Activated T-helper 1 cell treated with anti-CD3 and anti-CD28 coated beads, Interleukin-12 subunit alpha, Interleukin-12 subunit beta, Interleukin-2, Interleukin-4 antibody, amounts not matched to agents 30 ng/mL and 10 ng/mL and 1 ng/mL, durations not matched to agents 14 hours and 24 hours and 36 hours (primary cell): ENCODE data around the gene IPO4. TPM values are rescaled to one million over a fixed set of nuclear protein-coding genes. Genes with fewer than 3 reads are reported as not detected.
A peak's percentile ranks its signal among the peaks of the same experiment; 100 is the strongest.

Experiments used
- DNase-seq: peaks from one replicate; pipeline ENCODE4 v3.0.0; 2021; ENCODE audit warnings: low spot score
- H3K27ac Mint-ChIP-seq: one replicate; pipeline ENCODE4 v1.8.0; 2021; ENCODE audit warnings: mild to moderate bottlenecking, mixed read lengths
- H3K27me3 Mint-ChIP-seq: one replicate; pipeline ENCODE4 v1.8.0; 2022; ENCODE audit warnings: mild to moderate bottlenecking, moderate library complexity, mixed read lengths; ENCODE audit not compliant: insufficient read depth
- H3K36me3 Mint-ChIP-seq: one replicate; pipeline ENCODE4 v1.8.0; 2021; ENCODE audit warnings: low read depth, mixed read lengths
- H3K4me1 Mint-ChIP-seq: one replicate; pipeline ENCODE4 v1.8.0; 2021; ENCODE audit warnings: low read depth, mixed read lengths
- H3K4me3 Mint-ChIP-seq: one replicate; pipeline ENCODE4 v1.8.0; 2021; ENCODE audit warnings: mild to moderate bottlenecking, moderate library complexity, mixed read lengths
- H3K9me3 Mint-ChIP-seq: one replicate; pipeline ENCODE4 v1.8.0; 2021; ENCODE audit warnings: mixed read lengths
- intact Hi-C: fragments of 100-400 bp; cut with micrococcal nuclease; formaldehyde crosslinking; loops from one replicate; pipeline ENCODE4 v1.15.1; 2024
- total RNA-seq: library from RNA; stranded (reverse); gene quantifications from 2 replicates; pipeline ENCODE4 v1.2.3, GENCODE V29; 2022

IPO4 gene
- total RNA-seq, 1 donor from 2014 or later: 106 TPM

DNA sequence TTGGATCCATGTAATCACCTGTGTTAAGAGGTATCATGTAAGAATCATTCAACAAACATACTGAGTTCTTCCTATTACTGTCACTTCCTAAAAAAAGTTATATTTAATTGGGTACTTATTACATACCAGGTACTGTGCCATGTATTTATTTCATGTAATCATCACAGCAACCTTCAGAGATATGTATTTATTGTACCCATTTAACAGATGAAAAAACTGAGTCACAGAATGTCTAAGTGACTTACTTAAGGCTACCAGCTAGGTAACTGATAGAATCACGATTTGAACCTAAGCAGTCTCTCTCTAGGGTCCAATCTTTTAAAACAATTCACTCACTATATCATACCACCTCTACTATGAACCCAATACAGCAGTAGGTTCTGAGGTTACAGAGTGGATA is 44.2 kb downstream of the IPO4 start:
- no peak for DNase-seq
- Mint-ChIP-seq H3K9me3 (no peaks in the 10 kb centered on the region), H3K4me3 (peak overlapping the region; percentile 94), H3K27me3 (no peaks in the 10 kb centered on the region), H3K27ac (peak overlapping the region; percentile 49), H3K4me1 (peaks cover 67% of the 10 kb centered on the region), H3K36me3 (peaks cover 46% of the 10 kb centered on the region)
- intact Hi-C loops: loop anchor here (10.0 kb wide), 1 partner anchor 820 kb away; the partner anchor contains the start of gene PABPN1

DNA sequence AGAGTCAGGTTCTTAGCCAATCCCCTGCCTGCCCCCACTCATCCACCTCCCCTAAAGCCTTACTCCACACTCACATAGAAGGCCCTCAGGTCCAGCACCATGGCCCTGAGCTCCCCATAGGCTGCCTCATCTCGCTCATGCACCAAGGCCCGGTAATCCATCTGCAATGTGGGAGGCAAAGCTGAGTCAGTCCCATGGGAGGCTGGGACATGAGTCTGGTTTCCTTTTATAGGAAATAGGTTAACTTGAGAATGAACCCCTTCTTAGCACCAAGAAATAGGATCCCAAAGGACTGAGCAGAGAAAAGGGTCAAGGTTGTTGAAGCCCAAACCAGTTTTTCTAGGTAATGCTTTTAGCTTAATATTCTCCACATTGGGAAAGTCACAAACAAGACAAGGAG is 45.1 kb downstream of the IPO4 start:
- Mint-ChIP-seq H3K36me3 (peaks cover 50% of the 10 kb centered on the region), H3K27ac (peak overlapping the region; percentile 11), H3K4me1 (peaks cover 68% of the 10 kb centered on the region), H3K4me3 (peak overlapping the region; percentile 34), H3K27me3 (no peaks in the 10 kb centered on the region), H3K9me3 (no peaks in the 10 kb centered on the region)
- intact Hi-C loops: loop anchor here (10.0 kb wide), 1 partner anchor 819 kb away; the partner anchor contains the start of gene PABPN1
- DNase-seq: no peak

DNA sequence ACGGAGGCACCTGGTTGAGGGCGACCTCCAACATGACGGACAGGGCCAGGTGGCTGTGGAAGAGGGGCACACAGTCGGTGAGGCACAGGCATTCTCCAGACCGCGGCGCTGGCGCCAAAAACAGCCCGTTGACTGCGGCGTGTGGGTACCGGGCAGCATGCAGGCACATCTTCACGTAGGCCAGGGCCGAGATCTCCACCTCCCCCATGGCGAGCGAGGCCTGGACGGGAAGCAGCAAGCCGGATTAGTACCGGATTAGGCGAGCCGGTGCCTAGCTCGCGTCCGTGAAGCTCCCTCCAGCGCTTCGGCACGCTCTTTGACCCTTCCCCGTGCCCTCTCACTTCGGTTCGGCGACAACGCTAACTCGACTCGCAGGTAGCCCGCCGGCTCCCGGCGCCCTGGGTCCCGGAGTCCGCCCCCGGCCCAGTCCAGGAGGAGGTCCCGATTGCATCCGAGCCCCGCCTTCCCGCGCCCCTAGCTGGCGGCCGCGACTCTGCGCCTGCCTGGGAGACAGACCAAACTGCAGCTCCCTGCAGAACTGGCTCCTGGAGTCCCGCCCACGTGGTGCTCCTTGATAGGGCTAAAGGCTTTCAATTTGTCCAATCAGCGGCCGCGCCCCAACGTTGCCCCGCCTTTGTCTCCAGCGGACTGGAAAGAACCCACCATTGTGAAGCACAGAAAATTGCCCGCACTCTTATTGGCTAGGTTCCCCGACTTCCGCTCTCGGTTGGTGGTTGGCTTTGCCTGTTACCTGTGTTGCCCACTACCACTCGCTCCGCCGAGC is 47.3 kb downstream of the IPO4 start, which contains the start of gene EMC9:
Gene EMC9, minus strand, starts transcription at position 495 of the 784 bp plus-strand sequence. Its CDS starts 287 bp downstream, at position 208.
- Mint-ChIP-seq H3K27me3 (no peaks in the 10 kb centered on the region), H3K36me3 (peaks cover 59% of the 10 kb centered on the region), H3K9me3 (no peaks in the 10 kb centered on the region), H3K27ac (peak within 1 kb of the TSS; percentile 92), H3K4me1 (peaks cover 80% of the 10 kb centered on the region), H3K4me3 (peak within 1 kb of the TSS; percentile 98)
- intact Hi-C loops: loop anchor here (1.0 to 10.0 kb wide), 5 partner anchors 20 to 816 kb away; partner anchors contain the start of genes CHMP4A, DCAF11, DHRS1 and IRF9
- DNase-seq: peak; percentile 100

DNA sequence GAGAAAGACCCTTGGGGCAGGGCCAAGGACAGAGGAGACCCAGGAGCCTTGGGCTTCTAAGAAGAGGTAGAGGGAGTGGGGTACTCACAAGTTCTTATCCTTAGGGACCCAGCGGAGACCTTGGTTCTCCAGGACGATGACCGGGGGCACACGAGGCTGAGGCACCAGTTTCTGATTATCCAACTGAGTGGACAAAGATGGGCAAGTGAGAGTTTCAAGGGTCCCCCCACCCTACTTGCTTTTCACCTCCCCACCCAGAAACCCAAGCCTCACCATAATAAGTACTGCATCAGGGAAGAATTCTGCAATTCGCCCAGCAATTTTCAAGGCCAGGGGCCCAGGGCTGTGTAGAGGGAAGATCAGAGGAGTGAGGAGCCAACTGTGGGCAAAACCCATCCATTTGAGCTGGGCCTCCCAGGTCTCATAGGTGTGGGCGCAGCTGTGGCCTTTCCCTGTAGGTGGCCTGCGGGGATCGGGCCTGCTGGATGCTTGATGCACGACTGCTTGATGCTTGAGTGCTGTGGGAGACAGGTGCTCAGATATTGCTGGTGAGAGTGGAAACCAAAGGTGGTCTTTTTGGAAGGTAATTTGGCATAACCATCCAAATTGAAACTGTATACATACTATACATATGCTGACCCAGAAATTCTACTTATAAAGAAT is 49.2 kb downstream of the IPO4 start:
- no peak for DNase-seq
- peak overlapping the region; percentile 98 for H3K4me3 Mint-ChIP-seq
- H3K36me3 Mint-ChIP-seq: peaks cover 44% of the 10 kb centered on the region
- peak overlapping the region; percentile 70 for H3K27ac Mint-ChIP-seq
- H3K4me1 Mint-ChIP-seq: peaks cover 72% of the 10 kb centered on the region
- no peaks in the 10 kb centered on the region for H3K27me3 Mint-ChIP-seq
- H3K9me3 Mint-ChIP-seq: no peaks in the 10 kb centered on the region
- intact Hi-C loops: no loop called here

DNA sequence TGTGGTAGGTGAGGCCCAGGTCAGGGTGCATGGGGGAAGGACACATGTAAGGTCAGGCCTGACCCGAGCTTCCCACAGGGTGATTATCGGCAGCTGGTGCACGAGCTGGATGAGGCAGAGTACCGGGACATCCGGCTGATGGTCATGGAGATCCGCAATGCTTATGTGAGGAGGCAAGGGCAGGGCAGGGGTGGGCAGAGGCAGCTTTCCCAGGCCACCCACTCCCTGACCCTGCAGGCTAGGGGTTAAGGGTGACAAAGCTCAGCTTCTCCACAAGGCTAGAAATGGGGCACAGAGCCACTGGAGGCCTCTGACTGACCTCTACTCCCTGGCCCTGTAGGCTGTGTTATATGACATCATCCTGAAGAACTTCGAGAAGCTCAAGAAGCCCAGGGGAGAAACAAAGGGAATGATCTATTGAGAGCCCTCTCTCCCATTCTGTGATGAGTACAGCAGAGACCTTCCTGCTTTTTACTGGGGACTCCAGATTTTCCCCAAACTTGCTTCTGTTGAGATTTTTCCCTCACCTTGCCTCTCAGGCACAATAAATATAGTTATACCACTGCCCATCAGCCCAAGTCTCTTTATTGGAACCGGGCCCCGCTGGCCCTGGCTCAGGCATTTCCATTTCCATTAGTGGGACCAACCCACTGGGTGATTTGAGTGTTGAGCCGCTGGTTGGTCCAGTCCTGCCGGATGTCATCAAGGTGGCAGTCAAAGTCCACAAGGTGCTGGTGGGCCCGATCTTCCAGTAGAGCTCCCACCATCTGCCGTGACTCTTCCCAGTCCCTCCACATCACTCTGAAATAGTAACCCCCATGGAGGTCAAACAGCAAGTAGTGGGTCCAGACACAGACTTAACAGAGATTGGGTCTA is 50.0 kb downstream of the IPO4 start:
- H3K4me3 Mint-ChIP-seq: peak overlapping the region; percentile 98
- H3K36me3 Mint-ChIP-seq: peaks cover 39% of the 10 kb centered on the region
- H3K27ac Mint-ChIP-seq: peak overlapping the region; percentile 70
- intact Hi-C loops: no loop called here
- H3K4me1 Mint-ChIP-seq: peaks cover 65% of the 10 kb centered on the region
- H3K27me3 Mint-ChIP-seq: no peaks in the 10 kb centered on the region
- DNase-seq: no peak
- H3K9me3 Mint-ChIP-seq: no peaks in the 10 kb centered on the region

DNA sequence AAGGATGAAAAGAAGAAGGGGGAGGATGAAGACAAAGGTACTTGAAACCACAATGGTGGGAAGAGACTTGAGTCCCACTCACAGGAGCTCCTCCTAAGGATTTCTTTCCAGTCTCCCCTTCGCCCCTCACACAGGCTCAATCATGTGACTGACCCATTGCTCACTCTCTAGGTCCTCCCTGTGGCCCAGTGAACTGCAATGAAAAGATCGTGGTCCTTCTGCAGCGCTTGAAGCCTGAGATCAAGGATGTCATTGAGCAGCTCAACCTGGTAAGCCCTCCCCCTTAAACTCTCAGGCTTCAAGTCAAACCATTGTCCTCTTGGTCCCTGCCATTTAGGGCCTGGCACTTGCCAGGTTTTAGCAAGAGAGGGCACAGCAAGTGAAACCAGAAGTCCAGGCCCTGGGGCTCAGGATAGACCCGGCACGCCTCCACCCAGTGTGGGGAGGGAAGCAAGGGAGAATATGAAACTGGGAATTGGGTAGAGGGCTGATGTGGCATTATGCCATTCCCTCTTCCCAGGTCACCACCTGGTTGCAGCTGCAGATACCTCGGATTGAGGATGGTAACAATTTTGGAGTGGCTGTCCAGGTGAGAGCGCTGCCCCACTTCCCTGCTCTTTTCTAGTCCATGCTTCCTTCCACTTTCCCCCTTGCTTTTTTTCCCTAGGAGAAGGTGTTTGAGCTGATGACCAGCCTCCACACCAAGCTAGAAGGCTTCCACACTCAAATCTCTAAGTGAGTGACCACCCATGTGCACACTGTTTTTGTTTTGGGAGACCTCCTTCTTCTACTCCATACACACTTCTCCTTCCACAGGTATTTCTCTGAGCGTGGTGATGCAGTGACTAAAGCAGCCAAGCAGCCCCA is 50.9 kb downstream of the IPO4 start:
- H3K4me1 Mint-ChIP-seq: peaks cover 61% of the 10 kb centered on the region
- H3K36me3 Mint-ChIP-seq: peaks cover 30% of the 10 kb centered on the region
- H3K27ac Mint-ChIP-seq: peak overlapping the region; percentile 57
- intact Hi-C loops: no loop called here
- H3K4me3 Mint-ChIP-seq: peak overlapping the region; percentile 98
- DNase-seq: no peak
- H3K9me3 Mint-ChIP-seq: no peaks in the 10 kb centered on the region
- no peaks in the 10 kb centered on the region for H3K27me3 Mint-ChIP-seq

DNA sequence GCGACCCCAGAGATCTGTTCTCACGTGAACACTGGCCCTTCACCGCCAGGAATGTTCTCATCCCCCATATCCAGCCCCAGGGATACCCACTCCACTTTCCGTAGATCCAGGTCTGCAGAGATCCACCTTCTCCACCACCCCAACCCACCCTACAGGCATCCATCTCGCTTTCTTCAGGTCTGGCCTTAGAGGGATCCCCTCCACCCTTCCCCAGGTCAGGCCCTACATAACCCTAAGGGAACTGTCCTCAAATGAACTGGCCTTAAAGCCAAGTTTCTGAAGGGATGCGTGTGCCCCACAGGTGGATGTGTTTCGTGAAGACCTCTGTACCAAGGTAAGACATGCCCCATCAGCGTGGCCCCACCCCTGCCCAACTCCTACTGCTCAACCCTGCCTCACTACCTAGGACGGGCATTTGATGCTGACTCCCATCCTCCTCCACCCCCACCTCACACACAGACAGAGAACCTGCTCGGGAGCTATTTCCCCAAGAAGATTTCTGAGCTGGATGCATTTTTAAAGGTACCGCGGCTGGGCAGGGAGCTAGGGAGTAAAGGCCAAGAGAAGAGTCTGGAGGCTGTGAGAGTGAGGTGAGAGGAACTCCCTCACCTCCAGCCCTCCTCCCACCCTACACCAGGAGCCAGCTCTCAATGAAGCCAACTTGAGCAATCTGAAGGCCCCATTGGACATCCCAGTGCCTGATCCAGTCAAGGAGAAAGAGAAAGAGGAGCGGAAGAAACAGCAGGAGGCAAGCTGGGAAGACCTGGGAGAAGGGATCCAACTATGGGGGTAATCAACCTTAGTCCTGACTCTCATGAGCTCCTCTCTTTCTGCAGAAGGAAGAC is 51.7 kb downstream of the IPO4 start:
- intact Hi-C loops: loop anchor here (1.0 kb wide), 4 partner anchors 9 to 42 kb away; partner anchors contain the start of genes IRF9 and PSME2
- Mint-ChIP-seq H3K4me1 (peaks cover 65% of the 10 kb centered on the region), H3K4me3 (peak overlapping the region; percentile 92), H3K36me3 (peaks cover 29% of the 10 kb centered on the region), H3K27me3 (no peaks in the 10 kb centered on the region), H3K27ac (peak overlapping the region; percentile 90), H3K9me3 (no peaks in the 10 kb centered on the region)
- no peak for DNase-seq

DNA sequence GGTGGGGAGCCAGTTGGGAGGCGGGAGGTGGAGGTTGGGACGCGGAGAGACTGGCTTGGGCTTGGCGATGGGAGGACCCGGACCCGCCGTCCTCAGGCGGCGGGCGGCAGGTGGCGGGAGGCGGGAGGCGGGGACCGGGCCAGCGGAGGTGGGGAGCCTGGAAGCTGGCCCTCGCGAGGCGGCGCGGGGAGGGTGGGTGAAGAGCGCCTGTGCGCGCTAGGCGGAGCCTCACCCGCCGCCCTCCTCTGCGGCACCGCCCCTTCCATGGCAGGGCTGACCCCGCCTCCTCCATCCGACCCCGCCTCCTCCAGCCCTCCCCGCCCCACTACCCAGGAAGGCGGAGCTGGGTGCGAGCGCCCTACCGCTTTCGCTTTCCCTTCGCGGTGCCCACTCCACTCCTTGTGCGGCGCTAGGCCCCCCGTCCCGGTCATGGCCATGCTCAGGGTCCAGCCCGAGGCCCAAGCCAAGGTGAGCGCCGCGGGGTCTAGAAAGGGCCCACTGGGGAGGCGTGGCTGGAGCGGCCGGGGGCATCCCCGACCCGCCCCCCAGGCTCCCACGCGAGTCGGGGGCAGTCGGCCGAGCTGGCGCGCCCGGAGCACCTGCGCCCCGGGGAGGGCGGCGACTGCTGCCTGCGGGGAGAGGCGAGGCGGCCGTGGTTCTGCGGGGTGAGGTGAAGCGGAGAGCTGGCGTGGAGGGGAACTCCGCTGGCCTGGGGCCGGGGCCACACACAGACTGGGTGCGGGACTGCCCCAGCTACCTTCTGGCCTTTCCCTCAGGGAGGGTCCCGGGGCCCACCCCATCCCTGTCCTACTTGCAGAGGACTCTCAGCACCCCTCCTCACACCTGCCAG is 52.6 kb downstream of the IPO4 start, which contains the start of gene PSME1:
Gene PSME1, plus strand, starts transcription at position 361 of the 850 bp plus-strand sequence. Its CDS starts 69 bp downstream, at position 430.
- intact Hi-C loops: loop anchor here (1.0 kb wide), 4 partner anchors 10 to 41 kb away; partner anchors contain the start of genes IRF9 and PSME2
- H3K9me3 Mint-ChIP-seq: no peaks in the 10 kb centered on the region
- peak within 1 kb of the TSS; percentile 92 for H3K4me3 Mint-ChIP-seq
- H3K36me3 Mint-ChIP-seq: peaks cover 29% of the 10 kb centered on the region
- peak within 1 kb of the TSS; percentile 90 for H3K27ac Mint-ChIP-seq
- H3K4me1 Mint-ChIP-seq: peaks cover 64% of the 10 kb centered on the region
- no peaks in the 10 kb centered on the region for H3K27me3 Mint-ChIP-seq
- peak; percentile 92 for DNase-seq

DNA sequence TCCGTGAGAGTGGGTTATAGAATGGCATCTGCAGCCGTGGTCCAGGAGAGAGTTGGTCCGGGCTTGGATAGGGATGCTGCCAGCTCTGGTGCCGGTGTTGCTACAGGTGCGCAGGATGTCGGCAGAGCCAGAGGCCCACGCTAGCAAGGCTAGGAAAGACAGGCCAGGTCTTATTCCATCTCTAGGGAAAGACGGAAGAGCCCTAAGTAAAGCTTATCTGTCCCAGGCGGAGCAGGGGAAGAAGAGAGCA is 53.1 kb downstream of the IPO4 start:
- H3K4me1 Mint-ChIP-seq: peaks cover 59% of the 10 kb centered on the region
- intact Hi-C loops: no loop called here

DNA sequence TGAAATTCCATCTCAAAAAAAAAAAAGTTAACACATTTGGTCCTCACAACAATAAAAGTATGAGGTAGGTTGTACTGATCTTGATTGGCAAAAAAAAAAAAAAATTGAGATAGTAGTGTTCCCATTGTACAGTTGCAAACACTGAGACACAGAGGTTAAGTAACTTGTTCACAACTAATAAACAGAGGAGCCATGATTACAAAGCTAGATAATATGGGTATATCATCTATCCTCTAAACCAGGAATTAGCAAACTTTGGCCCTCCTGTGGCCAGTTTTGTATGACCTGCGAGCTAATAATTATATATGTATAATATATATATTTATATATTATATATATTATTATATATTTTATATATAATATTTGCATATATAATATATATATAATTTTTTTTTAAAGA is 54.9 kb downstream of the IPO4 start:
- Mint-ChIP-seq H3K9me3 (no peaks in the 10 kb centered on the region), H3K36me3 (peaks cover 18% of the 10 kb centered on the region), H3K4me1 (peaks cover 45% of the 10 kb centered on the region), H3K27me3 (no peaks in the 10 kb centered on the region), H3K4me3 (no peak overlapping the region), H3K27ac (no peak overlapping the region)
- intact Hi-C loops: no loop called here
- no peak for DNase-seq

More for the DNA sequence above, 53.1 kb downstream of the IPO4 start:
- peaks cover 29% of the 10 kb centered on the region for H3K36me3 Mint-ChIP-seq
- H3K9me3 Mint-ChIP-seq: no peaks in the 10 kb centered on the region
- H3K4me3 Mint-ChIP-seq: peak overlapping the region; percentile 92
- peak overlapping the region; percentile 89 for H3K27ac Mint-ChIP-seq
- DNase-seq: no peak
- no peaks in the 10 kb centered on the region for H3K27me3 Mint-ChIP-seq
